D721Med (cell line): ENCODE measurements around the gene HDHD3.

Experiments
- DNase-seq: peaks from one replicate; pipeline ENCODE4 v3.0.0; 2011; ENCODE audit warnings: low spot score; ENCODE audit not compliant: insufficient read length
- FAIRE-seq: peaks from 2 replicates; lab custom pipeline; 2011; peaks lifted over from hg19 to GRCh38; lab: Jason Lieb, UNC
- TF ChIP-seq, protein P1 (sequence below): IDR thresholded peaks from 2 replicates; pipeline ENCODE4 v1.5.1; 2012; ENCODE audit warnings: mild to moderate bottlenecking, control low read depth; ENCODE audit not compliant: insufficient read depth; ENCODE audit errors: missing control alignments

The HDHD3 gene

DNA sequence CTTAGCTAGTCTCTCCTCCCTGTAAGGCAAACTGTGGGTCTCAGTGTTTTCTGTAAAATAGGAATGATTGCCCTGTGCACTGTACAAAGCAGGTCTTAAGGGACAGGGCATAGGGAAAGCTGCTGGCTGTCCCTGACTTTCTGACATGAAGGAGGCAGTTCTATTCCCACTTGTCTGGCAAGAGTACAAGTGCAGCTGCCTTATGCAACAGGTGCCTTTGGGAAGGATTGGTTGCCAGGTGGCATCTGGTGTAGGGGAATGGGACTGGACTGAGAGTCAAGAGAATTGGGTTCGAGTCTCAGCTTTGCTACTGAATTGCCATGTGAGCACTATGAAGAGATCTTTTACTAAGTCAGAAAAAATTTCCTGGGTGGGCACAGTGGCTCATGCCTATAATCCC, 17.4 kb downstream of the HDHD3 start:
- no peak for FAIRE-seq
- no peak for DNase-seq
- TF ChIP-seq, protein P1, sequence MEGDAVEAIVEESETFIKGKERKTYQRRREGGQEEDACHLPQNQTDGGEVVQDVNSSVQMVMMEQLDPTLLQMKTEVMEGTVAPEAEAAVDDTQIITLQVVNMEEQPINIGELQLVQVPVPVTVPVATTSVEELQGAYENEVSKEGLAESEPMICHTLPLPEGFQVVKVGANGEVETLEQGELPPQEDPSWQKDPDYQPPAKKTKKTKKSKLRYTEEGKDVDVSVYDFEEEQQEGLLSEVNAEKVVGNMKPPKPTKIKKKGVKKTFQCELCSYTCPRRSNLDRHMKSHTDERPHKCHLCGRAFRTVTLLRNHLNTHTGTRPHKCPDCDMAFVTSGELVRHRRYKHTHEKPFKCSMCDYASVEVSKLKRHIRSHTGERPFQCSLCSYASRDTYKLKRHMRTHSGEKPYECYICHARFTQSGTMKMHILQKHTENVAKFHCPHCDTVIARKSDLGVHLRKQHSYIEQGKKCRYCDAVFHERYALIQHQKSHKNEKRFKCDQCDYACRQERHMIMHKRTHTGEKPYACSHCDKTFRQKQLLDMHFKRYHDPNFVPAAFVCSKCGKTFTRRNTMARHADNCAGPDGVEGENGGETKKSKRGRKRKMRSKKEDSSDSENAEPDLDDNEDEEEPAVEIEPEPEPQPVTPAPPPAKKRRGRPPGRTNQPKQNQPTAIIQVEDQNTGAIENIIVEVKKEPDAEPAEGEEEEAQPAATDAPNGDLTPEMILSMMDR: no peak

DNA sequence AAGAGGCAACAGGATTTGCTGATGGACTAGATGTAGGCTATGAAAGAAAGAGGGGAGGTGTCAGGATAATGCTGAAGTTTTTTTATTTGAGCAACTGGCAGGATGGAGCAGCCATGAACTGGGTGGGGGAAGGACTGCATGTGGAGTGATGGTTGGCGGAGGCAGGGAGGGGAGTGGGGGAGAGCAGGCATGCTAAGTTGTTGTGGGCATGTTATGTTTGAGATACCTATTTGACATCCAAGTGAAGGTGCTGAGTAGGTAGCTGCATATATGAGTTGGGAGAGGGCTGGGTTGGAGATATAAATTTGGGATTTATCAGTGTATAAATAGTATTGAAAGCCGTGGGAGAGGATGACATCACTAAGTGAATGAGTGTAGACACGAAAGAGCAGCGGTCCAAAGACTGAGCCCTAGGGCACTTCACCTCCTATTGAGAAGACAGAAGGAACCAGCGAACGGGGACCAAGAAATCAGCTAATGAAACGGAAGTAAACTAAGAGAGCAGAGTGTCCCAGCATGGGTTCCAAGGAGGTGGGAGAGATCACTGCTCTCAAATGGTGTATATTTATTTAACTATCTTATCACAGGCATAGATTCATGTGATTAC, 20.0 kb downstream of the HDHD3 start:
- no peak for FAIRE-seq
- DNase-seq: no peak
- TF ChIP-seq, protein P1: no peak

DNA sequence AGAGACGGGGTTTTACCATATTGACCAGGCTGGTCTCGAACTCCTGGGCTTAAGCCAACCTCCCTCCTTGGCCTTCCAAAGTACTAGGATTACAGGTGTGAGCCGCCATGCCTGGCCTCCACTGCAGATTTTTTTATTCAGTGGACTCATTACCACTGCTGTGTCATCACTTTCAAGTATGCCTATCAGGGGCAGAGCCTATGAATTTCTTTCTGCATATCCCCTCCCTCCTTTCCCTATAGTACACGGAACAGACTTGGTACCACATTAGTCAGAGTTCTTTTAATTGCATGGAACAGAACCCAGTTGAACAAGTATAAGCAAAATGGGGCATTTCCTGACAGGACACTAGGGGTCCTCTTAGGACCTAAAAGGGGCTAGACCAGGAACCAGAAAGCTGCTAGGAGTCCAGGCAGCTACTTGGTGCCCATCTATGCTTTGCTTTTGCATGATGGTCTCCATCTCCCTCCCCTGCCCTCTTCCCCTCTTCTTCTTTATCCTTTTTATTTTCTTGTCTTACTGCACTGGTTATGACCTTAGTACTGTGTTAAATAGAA, 21.7 kb downstream of the HDHD3 start:
- DNase-seq (no peak), FAIRE-seq (no peak)
- TF ChIP-seq, protein P1: no peak

DNA sequence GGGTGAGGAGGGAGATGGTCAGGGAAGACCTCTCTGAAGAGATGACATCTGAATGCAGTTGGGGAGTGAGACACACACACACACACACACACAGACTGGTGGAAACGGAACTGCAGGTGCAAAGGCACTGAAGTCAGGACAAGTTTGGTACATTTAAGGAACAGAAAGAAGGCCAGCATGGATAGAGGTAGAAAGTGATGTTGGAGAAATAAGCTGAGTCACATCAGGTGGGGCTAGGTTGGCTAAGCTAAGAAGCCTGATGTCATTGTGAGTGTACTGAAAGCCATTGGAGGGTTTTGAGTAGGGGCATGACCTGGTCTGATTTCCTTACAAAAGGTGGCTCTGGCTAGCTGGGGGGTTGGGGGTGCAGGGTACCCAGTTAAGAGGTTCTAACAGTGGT, 24.4 kb downstream of the HDHD3 start:
- DNase-seq (no peak), FAIRE-seq (no peak)
- TF ChIP-seq, protein P1: no peak

DNA sequence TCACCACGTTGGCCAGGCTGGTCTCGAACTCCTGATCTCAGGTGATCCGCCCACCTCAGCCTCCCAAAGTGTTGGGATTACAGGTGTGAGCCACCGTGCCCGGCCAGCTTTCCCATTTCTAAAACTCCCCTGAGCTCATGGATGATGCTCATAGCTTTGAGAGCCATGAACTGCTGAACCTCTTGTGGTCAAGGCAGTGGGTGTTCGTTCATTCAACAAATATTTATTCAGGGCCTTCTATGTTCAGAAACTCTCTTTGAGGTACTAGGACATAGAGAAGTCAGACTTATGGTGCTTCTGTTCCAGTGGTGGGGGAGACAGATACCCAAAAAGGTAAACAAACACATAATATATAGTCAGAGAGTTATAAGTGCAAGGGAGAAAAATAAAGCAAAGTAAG, 24.8 kb downstream of the HDHD3 start:
- FAIRE-seq (no peak), DNase-seq (no peak)
- TF ChIP-seq, protein P1: no peak

DNA sequence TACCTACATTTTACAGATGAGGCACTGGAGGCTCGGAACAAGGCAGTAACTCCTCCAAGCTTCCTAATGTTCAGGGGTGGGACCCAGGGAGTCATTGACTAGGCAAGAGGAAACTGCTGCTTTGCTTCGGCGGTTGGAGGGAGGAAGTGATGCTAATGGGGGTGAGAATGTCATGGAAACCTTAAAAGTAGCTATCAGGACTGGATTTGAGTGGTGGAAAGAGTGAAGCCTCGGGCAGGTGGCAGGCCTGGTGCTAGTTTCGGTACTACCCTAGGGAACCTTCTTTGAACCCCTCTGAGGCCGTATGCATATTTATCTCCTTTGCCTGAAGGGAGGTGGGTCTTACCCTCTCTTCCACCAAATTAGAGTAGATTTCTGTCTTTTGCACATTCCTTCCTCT, 25.8 kb downstream of the HDHD3 start:
- DNase-seq (no peak), FAIRE-seq (no peak)
- TF ChIP-seq, protein P1: no peak

DNA sequence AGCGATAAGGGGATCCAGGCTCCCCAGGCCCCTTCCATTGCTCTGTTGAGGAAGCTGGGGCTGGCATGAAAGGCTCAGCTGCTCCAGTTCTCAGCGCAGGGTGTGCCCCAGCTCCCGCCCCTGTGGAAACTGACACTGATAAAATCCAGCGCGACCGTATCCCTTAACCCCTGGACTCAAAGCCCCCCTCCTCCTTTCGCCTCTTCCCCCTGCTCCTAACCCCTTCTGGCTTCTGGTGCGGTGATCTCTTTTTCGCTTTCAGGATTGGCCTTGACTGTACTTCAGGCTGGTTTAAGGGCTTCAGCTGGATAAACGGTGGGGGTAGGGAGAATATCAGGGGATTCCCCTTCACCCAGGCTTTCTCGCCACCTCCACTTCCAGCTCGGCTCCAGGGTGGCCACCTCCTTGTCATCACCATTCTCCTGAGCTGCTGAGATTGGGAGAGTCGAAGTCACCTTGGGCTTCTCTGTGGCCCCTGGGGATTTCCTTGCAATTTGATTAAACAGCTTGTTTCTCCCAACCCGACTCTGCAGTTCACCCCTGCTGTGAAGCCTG, 26.6 kb downstream of the HDHD3 start:
- DNase-seq: no peak
- TF ChIP-seq, protein P1: no peak
- no peak for FAIRE-seq
